Parathyroid adenoma (tissue), 2 donors: ENCODE results near the gene SORCS3.

Experiments
- H2AFZ ChIP-seq: fragments of 300-600 bp; sonication (generic); one replicate; pipeline ENCODE4 v1.7.0; 2017; ENCODE audit warnings: antibody characterized with exemption, mild to moderate bottlenecking
- H3K27ac ChIP-seq: fragments of 300-600 bp; sonication (generic); one replicate; pipeline ENCODE4 v1.7.0; 2017
- H3K27me3 ChIP-seq: fragments of 300-600 bp; sonication (generic); one replicate; pipeline ENCODE4 v1.7.0; 2017; ENCODE audit warnings: low read length; ENCODE audit not compliant: control insufficient read depth, insufficient read depth
- H3K36me3 ChIP-seq: fragments of 300-600 bp; sonication (generic); one replicate; pipeline ENCODE4 v1.7.0; 2017; ENCODE audit warnings: low read length; ENCODE audit not compliant: control insufficient read depth, insufficient read depth
- H3K4me1 ChIP-seq: fragments of 300-600 bp; sonication (generic); one replicate; pipeline ENCODE4 v1.7.0; 2017; ENCODE audit warnings: control low read depth
- H3K4me2 ChIP-seq: fragments of 300-600 bp; sonication (generic); one replicate; pipeline ENCODE4 v1.7.0; 2017; ENCODE audit warnings: low read length
- H3K4me3 ChIP-seq: fragments of 300-600 bp; sonication (generic); one replicate; pipeline ENCODE4 v1.7.0; 2017; ENCODE audit warnings: low read depth, low read length
- H3K79me2 ChIP-seq: fragments of 300-600 bp; sonication (generic); one replicate; pipeline ENCODE4 v1.7.0; 2017; ENCODE audit warnings: control low read depth
- H3K9ac ChIP-seq: fragments of 300-600 bp; sonication (generic); one replicate; pipeline ENCODE4 v1.7.0; 2017; ENCODE audit warnings: mild to moderate bottlenecking
- H3K9me3 ChIP-seq: fragments of 300-600 bp; sonication (generic); one replicate; pipeline ENCODE4 v1.7.0; 2017; ENCODE audit warnings: low read length; ENCODE audit not compliant: control insufficient read depth
- TF ChIP-seq, protein P1 (sequence below): fragments of 300-600 bp; sonication (generic); IDR thresholded peaks from one replicate; pipeline ENCODE4 v1.7.0; 2017; ENCODE audit warnings: antibody characterized with exemption, mild to moderate bottlenecking
- donor health status: primary hyperparathyroidism.

Gene SORCS3

DNA sequence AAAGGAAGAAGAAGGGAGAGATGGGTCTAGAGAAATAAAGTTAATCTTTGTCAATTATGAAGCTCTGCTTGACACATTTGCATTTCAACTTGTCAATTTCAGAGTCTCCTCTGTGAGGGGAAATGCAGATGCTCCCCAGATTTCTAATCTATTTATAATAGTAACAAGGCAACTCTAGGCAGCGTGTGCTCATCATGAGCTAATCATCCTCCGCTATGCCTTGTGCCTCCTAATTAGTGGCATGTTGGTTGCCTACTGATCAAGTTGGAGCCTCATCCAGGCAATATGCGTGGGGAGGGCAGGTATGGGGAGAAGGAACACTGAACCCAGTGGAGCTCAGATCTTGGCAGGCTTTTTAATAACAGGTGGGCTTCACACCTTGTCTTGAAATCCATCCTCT lies 628.6 kb downstream of the SORCS3 start:
- TF ChIP-seq, protein P1, sequence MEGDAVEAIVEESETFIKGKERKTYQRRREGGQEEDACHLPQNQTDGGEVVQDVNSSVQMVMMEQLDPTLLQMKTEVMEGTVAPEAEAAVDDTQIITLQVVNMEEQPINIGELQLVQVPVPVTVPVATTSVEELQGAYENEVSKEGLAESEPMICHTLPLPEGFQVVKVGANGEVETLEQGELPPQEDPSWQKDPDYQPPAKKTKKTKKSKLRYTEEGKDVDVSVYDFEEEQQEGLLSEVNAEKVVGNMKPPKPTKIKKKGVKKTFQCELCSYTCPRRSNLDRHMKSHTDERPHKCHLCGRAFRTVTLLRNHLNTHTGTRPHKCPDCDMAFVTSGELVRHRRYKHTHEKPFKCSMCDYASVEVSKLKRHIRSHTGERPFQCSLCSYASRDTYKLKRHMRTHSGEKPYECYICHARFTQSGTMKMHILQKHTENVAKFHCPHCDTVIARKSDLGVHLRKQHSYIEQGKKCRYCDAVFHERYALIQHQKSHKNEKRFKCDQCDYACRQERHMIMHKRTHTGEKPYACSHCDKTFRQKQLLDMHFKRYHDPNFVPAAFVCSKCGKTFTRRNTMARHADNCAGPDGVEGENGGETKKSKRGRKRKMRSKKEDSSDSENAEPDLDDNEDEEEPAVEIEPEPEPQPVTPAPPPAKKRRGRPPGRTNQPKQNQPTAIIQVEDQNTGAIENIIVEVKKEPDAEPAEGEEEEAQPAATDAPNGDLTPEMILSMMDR = no peak
- H3K27ac ChIP-seq = no peak overlapping the region

DNA sequence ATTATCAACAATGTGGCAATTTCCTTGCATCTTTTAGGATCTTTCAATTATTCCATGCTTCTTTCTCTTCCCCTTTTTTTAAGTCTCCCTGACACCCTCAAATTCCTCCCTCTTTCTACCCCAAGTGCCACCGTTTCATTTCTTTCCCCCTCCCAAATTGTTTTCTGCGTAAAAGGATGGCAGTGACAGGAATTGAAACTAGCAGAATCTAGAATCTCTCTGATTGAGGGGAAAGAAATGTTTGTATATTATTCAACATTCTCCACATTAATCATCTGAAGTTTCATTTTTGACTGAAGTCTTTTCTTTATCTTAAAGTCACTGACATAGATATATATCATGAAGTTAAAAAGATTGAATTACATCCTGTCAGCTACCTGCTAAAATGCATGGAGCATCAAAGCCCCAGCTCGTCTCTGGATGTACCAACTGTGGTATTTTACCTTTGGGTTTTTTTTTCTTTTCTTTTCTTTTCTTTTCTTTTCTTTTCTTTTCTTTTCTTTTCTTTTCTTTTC lies 633.5 kb downstream of the SORCS3 start:
- no peak overlapping the region for H3K27ac ChIP-seq
- no peak overlapping the region for H3K4me2 ChIP-seq
- no peaks in the 10 kb centered on the region for H3K27me3 ChIP-seq
- H2AFZ ChIP-seq = no peak overlapping the region
- no peak overlapping the region for H3K4me3 ChIP-seq
- H3K79me2 ChIP-seq = no peaks in the 10 kb centered on the region
- no peaks in the 10 kb centered on the region for H3K9me3 ChIP-seq
- no peak overlapping the region for H3K9ac ChIP-seq
- no peaks in the 10 kb centered on the region for H3K4me1 ChIP-seq
- TF ChIP-seq, protein P1 = no peak
- no peaks in the 10 kb centered on the region for H3K36me3 ChIP-seq

More for the DNA sequence above, 628.6 kb downstream of the SORCS3 start:
- no peaks in the 10 kb centered on the region for H3K36me3 ChIP-seq
- no peaks in the 10 kb centered on the region for H3K27me3 ChIP-seq
- no peak overlapping the region for H3K4me2 ChIP-seq
- H3K9ac ChIP-seq = no peak overlapping the region
- H3K4me1 ChIP-seq = no peaks in the 10 kb centered on the region
- H3K4me3 ChIP-seq = no peak overlapping the region
- H3K79me2 ChIP-seq = no peaks in the 10 kb centered on the region
- H2AFZ ChIP-seq = no peak overlapping the region
- H3K9me3 ChIP-seq = no peaks in the 10 kb centered on the region

DNA sequence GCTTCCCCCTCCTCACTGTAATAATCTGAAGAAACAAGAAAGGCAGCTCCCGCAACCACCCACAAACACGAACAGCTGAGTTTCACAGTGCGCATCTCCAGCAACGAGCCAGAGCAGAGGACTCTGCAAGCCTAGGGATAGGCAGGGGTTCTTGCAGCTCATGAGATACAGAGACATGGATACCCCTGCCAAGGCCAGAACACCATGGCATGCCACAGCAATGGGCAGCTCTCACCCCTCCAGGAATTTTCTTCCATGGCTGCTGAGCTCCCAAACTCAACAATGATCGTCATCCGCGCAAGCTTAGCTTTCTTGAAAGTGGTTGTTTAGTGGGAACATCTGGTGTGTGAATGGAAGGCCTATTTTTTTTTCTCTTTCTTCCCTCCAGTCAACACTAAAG lies 637.3 kb downstream of the SORCS3 start:
- H3K4me3 ChIP-seq = no peak overlapping the region
- H3K4me1 ChIP-seq = no peaks in the 10 kb centered on the region
- TF ChIP-seq, protein P1 = no peak
- H3K36me3 ChIP-seq = no peaks in the 10 kb centered on the region
- no peak overlapping the region for H2AFZ ChIP-seq
- H3K9ac ChIP-seq = no peak overlapping the region
- H3K27me3 ChIP-seq = no peaks in the 10 kb centered on the region
- H3K4me2 ChIP-seq = no peak overlapping the region
- H3K27ac ChIP-seq = no peak overlapping the region
- no peaks in the 10 kb centered on the region for H3K9me3 ChIP-seq
- no peaks in the 10 kb centered on the region for H3K79me2 ChIP-seq

DNA sequence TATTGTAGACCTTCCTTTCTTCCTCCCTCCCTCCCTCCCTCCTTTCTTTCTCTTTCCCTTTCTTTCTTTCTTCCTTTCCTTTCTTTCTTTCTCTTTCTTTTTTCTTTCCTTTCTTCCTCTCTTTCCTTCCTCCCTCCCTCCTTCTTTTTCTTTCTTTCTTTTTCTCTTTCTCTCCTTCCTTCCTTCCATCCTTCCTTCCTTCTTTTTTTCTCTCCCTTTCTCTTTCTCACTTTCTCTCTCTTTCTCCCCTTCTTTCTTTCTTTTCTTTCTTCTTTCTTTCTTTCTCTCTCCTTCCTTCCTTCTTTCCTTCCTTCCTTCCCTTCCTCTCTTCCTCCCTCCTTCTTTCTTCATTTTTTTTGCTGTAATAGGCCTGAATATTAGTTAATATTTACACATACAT lies 638.0 kb downstream of the SORCS3 start:
- H3K27me3 ChIP-seq = no peaks in the 10 kb centered on the region
- H3K79me2 ChIP-seq = no peaks in the 10 kb centered on the region
- no peak overlapping the region for H3K27ac ChIP-seq
- TF ChIP-seq, protein P1 = no peak
- no peak overlapping the region for H3K4me2 ChIP-seq
- H3K36me3 ChIP-seq = no peaks in the 10 kb centered on the region
- no peak overlapping the region for H3K9ac ChIP-seq
- no peaks in the 10 kb centered on the region for H3K4me1 ChIP-seq
- H3K4me3 ChIP-seq = no peak overlapping the region
- H2AFZ ChIP-seq = no peak overlapping the region
- H3K9me3 ChIP-seq = no peaks in the 10 kb centered on the region

DNA sequence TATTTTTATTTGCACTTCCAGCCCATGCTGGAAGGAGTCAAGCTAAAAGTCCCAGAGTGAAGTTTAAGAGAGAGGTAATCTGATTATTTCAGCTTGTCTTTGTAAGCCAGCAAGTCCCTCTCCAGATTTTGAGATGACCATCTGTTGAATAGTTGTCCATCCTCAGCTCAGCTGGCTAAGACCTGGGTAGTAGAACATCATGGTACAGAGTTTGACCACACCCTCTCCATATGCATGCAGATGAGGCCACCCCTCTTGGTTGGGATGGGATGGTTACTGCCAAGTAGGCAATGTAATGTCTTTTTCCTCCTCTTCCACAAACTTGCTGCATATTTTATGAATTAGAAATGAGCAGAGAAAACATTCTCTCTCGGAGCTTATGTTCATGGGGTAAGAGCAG lies 639.8 kb downstream of the SORCS3 start:
- no peaks in the 10 kb centered on the region for H3K36me3 ChIP-seq
- H3K4me3 ChIP-seq = no peak overlapping the region
- H3K9me3 ChIP-seq = no peaks in the 10 kb centered on the region
- no peaks in the 10 kb centered on the region for H3K27me3 ChIP-seq
- no peaks in the 10 kb centered on the region for H3K4me1 ChIP-seq
- H2AFZ ChIP-seq = no peak overlapping the region
- no peaks in the 10 kb centered on the region for H3K79me2 ChIP-seq
- TF ChIP-seq, protein P1 = no peak
- no peak overlapping the region for H3K9ac ChIP-seq
- no peak overlapping the region for H3K4me2 ChIP-seq
- H3K27ac ChIP-seq = no peak overlapping the region
